ENCODE results near the gene PPP2CA.

- no peak for TF ChIP-seq CTCF (IDR thresholded peaks at IDR 0.05; ENCODE audit: low read depth, low read length)
- no peak for TF ChIP-seq POLR2A (IDR thresholded peaks at IDR 0.05; ENCODE audit: extremely low read depth, insufficient read length)
- no peak for TF ChIP-seq MAX (IDR thresholded peaks at IDR 0.05; ENCODE audit: low read depth, low read length)
Observed at GRCh38 chr5:134146651-134147518, 79.0 kb downstream of the PPP2CA start.
